ENCODE data around the gene HCFC1. TPM values are rescaled to one million over a fixed set of nuclear protein-coding genes. Genes with fewer than 3 reads are reported as not detected.
A peak's percentile ranks its signal among the peaks of the same experiment; 100 is the strongest.

The HCFC1 gene
- total and polyA plus RNA-seq, 2 of the 8 experiments (the other 6 are each of a cell fraction or from before 2014, with no cell fraction given): 24.9 to 117 TPM

DNA sequence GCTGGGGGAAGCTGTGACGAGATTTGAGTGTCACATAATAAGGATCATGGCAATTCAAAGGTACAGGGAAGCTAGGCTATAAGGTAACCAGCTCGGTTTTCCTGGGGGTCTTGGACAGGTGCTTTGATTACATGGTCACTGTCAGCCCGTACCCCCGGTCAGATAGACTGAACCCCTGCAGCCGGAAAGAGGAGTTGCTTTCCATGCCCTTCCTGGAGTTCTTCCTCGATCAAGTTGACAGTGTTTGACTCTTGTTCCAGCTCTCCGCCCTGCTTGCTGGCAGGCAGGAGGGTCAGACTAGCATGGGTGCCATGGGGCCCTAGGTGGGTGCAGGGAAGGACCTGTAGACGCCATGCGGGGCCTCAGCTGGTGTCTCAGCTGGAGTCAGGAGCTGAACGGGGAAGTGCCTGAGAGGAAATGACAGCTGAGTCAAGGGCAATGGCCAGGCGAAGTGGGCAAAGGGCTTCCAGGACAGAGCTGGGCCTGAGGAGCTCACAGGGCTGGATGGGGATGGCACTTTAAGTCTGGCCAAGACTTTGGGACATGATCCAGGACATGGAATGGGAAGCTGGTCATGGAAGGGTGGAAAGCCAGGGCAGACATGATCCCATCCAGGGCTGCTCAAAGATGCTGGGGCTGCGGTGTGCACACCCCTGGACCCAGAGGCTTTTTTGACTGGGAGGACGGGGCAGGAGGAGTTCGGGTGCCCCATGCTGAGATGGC lies 2.5 kb upstream of the HCFC1 start:
- DNase-seq (ENCODE audit: low read depth in 1 of 2, low spot score in 2 of 2) (no peak), FAIRE-seq (no peak)
- no peak for TF ChIP-seq CTBP2 (IDR thresholded peaks at IDR 0.05; ENCODE audit: borderline replicate concordance, insufficient read depth, insufficient read length, low read length)
- no peak for TF ChIP-seq NRF1 (IDR thresholded peaks at IDR 0.05; ENCODE audit: low read depth, low read length)
- TF ChIP-seq PHF8 (conservative IDR thresholded peaks at IDR 0.05; ENCODE audit: low read depth, low read length): no peak
- TF ChIP-seq RXRA (IDR thresholded peaks at IDR 0.05; ENCODE audit: insufficient read depth, low read depth, low read length): no peak
- no peak for TF ChIP-seq RFX5 (IDR thresholded peaks at IDR 0.05; ENCODE audit: borderline replicate concordance, low read depth, low read length)
- TF ChIP-seq, protein P1, sequence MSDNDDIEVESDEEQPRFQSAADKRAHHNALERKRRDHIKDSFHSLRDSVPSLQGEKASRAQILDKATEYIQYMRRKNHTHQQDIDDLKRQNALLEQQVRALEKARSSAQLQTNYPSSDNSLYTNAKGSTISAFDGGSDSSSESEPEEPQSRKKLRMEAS (IDR thresholded peaks at IDR 0.05): no peak
- TF ChIP-seq CEBPB (IDR thresholded peaks at IDR 0.05; ENCODE audit: low read depth, low read length): no peak
- TF ChIP-seq RNF2 (IDR thresholded peaks at IDR 0.05; ENCODE audit: borderline replicate concordance, low read depth, low read length, missing control alignments, poor library complexity, severe bottlenecking): no peak
- no peak for TF ChIP-seq TBP (IDR thresholded peaks at IDR 0.05; ENCODE audit: low read depth, low read length)
- no peak for TF ChIP-seq ASH2L (IDR thresholded peaks at IDR 0.05; ENCODE audit: low read length)
- TF ChIP-seq SUZ12 (IDR thresholded peaks at IDR 0.05; ENCODE audit: low read length): no peak
- no peak overlapping the region for H2BK15ac ChIP-seq (ENCODE audit: low read length)
- H3K23ac ChIP-seq (ENCODE audit: insufficient read length): no peak overlapping the region
- H3K4ac ChIP-seq (replicated peaks; ENCODE audit: insufficient read length, low read depth, low read length): no peak overlapping the region
- H2AK5ac ChIP-seq (ENCODE audit: low read depth, low read length): peak overlapping the region; percentile 86; the same call in 1 of the 2 replicates
- H2AFZ ChIP-seq (ENCODE audit: low read length): no peak overlapping the region
- POLR2A ChIA-PET (ENCODE audit: partially characterized antibody): interaction anchor here (0.7 to 4.6 kb wide), 7 partner anchors 36 to 443 kb away, joined by 3 to 43 read pairs (median 3); partner anchors contain the start of gene ARHGAP4
- no peak overlapping the region for H2BK20ac ChIP-seq (ENCODE audit: low read length)
- H3K36me3 ChIP-seq (ENCODE audit: control insufficient read depth in 2 of 4, insufficient read depth in 4 of 4, low read length in 3 of 4): no peaks in the 10 kb centered on the region
- no peak overlapping the region for H3K27ac ChIP-seq (ENCODE audit: low read depth, low read length)
- H3K27me3 ChIP-seq (replicated peaks in 1 of 4; ENCODE audit: control insufficient read depth in 3 of 4, extremely low read depth in 1 of 4, insufficient read depth in 3 of 4, low read length in 3 of 4): no peaks in the 10 kb centered on the region
- H3K56ac ChIP-seq (replicated peaks; ENCODE audit: insufficient read length, low read depth, low read length): no peak overlapping the region
- no peak overlapping the region for H4K91ac ChIP-seq (replicated peaks; ENCODE audit: insufficient read length, low read length)
- H3K4me2 ChIP-seq (ENCODE audit: insufficient read depth in 1 of 2, low read depth in 2 of 2, low read length in 2 of 2): peak overlapping the region in 1 of 2 experiments; percentile 66; a peak in 1 of 4 replicates
- peaks cover 7 to 16% of the 10 kb centered on the region in 2 experiments for H3K79me2 ChIP-seq (ENCODE audit: control insufficient read depth in 1 of 2, insufficient read depth in 2 of 2, low read length in 2 of 2)
- H4K8ac ChIP-seq (ENCODE audit: extremely low read depth, insufficient read depth, low read length): no peak overlapping the region; the same call in 1 of the 2 replicates
- H3K14ac ChIP-seq (ENCODE audit: insufficient read length): no peak overlapping the region
- no peak overlapping the region for H2BK12ac ChIP-seq (ENCODE audit: low read depth, low read length)
- H4K20me1 ChIP-seq (replicated peaks in 1 of 2; ENCODE audit: control insufficient read depth in 1 of 2, insufficient read depth in 2 of 2, low read length in 2 of 2): peaks cover 5 to 6% of the 10 kb centered on the region in 2 experiments
- no peaks in the 10 kb centered on the region for H3K9me3 ChIP-seq (ENCODE audit: insufficient read depth in 2 of 2, low read depth in 1 of 2, low read length in 1 of 2)
- H3K18ac ChIP-seq (ENCODE audit: extremely low read depth, low read length): no peak overlapping the region
- H4K5ac ChIP-seq (ENCODE audit: insufficient read length, low read depth, low read length): no peak overlapping the region
- 92% methylated on average over 13 of the region's 14 CpGs; no CpG with 5 or more reads in 1 of the 2 experiments for WGBS, 2 experiments (ENCODE audit: extremely low coverage in 1 of 2, insufficient coverage in 1 of 2, insufficient read length in 1 of 2, insufficient replicate concordance in 2 of 2, low coverage in 1 of 2, low lambda C conversion rate in 2 of 2, missing lambda C conversion rate in 1 of 2)
- no peak overlapping the region for H2BK120ac ChIP-seq (replicated peaks; ENCODE audit: low read depth, low read length)
- peak overlapping the region in 1 of 4 experiments; percentile 43; a peak in 2 of 7 replicates for H3K9ac ChIP-seq (replicated peaks in 1 of 4; ENCODE audit: extremely low read depth in 1 of 4, low read depth in 3 of 4, low read length in 3 of 4)
- H2BK5ac ChIP-seq (ENCODE audit: low read depth, low read length): no peak overlapping the region
- 0 out of 8 replicates have a peak overlapping the region, but pooled peaks of 1 of the 4 experiments have one; percentile 91 for H3K4me3 ChIP-seq (ENCODE audit: extremely low read depth in 1 of 4, insufficient read depth in 2 of 4, low read depth in 3 of 4, low read length in 4 of 4)
- CTCF ChIA-PET (ENCODE audit: partially characterized antibody): interaction anchor here (0.9 kb wide), 1 partner anchor 19 kb away, joined by 4 read pairs; no protein-coding TSS in a partner anchor
- peaks cover 2% of the 10 kb centered on the region; the same call in 1 of the 2 replicates for H3K79me1 ChIP-seq (ENCODE audit: low read depth, low read length)
- H3K4me1 ChIP-seq (replicated peaks in 1 of 4; ENCODE audit: control insufficient read depth in 3 of 4, insufficient read depth in 4 of 4, low read length in 3 of 4): peaks cover 0 to 8% (median 3%) of the 10 kb centered on the region in 4 experiments; a peak in 3 of 7 replicates
- peaks cover 8% of the 10 kb centered on the region; the same call in 1 of the 2 replicates for H3K23me2 ChIP-seq (ENCODE audit: low read depth, low read length)
